ENCODE results near the gene UBL5. TPM values are rescaled to one million over a fixed set of nuclear protein-coding genes. Genes with fewer than 3 reads are reported as not detected.
A peak's percentile ranks its signal among the peaks of the same experiment; 100 is the strongest.

The UBL5 gene
- total RNA-seq, 2 experiments from 2014 or later, result 334 to 346 TPM

DNA sequence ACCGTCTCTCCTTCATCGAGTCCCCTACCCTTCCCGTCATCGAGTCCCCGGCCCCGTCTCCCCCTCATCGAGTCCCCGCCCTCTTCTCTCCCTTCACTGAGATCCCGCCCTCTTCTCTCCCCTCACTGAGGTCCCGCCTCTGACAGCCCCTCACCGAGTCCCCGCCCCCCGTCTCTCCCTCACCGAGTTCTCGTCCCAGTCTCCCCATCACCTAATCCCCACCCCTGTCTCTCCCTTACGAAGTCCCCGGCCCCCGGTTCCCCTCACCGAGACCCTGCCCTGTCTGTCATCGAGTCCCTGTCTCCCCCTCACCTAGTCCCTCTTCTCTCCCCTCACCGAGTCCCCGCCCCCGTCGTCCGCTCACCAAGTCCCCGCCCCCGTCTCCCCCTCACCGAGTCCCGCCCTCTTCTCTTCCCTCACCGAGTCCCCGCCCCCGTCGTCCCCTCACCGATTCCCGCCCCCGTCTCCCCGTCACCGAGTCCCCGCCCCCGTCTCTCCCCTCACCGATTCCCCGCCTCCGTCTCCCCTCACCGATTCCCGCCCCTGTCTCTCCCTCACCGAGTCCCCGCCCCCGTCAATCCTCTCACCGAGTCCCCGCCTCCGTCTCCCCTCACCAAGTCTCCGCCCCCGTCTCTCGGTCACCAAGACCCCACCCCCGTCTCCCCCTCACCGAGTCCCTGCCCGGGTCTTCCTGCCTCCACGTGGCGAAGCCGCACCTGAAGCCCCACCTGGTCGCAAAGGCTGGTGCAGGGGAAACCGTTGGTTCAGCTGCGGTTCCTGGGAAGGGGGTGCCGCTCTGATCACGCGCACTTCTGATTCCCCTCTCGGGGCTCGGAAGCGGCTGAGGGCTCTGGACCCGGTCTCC lies 35.3 kb upstream of the UBL5 start:
- H3K36me3 Mint-ChIP-seq, result no peaks in the 10 kb centered on the region
- H3K4me1 Mint-ChIP-seq (ENCODE audit: low read depth), result peaks cover 18% of the 10 kb centered on the region
- H3K27ac Mint-ChIP-seq, result peak overlapping the region; percentile 87
- H3K9me3 Mint-ChIP-seq, result no peaks in the 10 kb centered on the region
- POLR2A ChIA-PET, result interaction anchor here (2.1 kb wide), 1 partner anchor 27 kb away, joined by 6 read pairs; the partner anchor contains the start of gene FBXL12
- H3K27me3 Mint-ChIP-seq, result no peaks in the 10 kb centered on the region
- H3K4me3 Mint-ChIP-seq, result peak overlapping the region; percentile 80
- CTCF ChIA-PET, result interaction anchor here (1.7 kb wide), 1 partner anchor 167 kb away, joined by 13 read pairs; no protein-coding TSS in a partner anchor
- intact Hi-C loops (cut with micrococcal nuclease), result loop anchor here (1.0 to 10.0 kb wide), 7 partner anchors 7 to 470 kb away; partner anchors contain the start of genes FBXL12, ZNF266, ZNF559 and ZNF561
- peak; percentile 92 for DNase-seq

DNA sequence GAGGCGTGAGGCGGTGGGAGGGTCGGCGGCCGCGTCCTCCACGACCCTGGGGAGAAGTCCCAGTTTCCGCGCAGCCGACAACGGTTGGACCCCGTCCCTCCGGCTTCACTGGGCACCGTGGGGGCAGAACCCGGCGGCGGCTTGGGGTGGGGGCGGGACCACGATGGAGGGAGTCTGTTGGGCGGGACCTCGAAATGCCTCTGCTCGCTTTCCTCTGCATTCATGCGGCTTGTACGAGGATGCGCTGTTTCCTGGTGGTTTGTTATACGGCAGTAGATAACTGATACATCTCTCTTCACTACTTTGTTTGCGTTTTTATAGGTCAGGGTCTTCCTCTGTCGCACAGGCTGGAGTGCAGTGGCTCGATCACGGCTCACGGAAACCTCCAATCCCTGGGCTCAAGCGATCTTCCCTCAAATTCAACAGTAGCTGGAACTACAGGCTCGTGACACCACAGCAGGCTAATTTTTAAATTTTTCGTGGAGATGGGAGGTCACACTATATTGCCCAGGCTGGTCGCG lies 34.6 kb upstream of the UBL5 start:
- intact Hi-C loops (cut with micrococcal nuclease), result loop anchor here (1.0 to 10.0 kb wide), 4 partner anchors 8 to 471 kb away; partner anchors contain the start of genes ZNF266, ZNF559 and ZNF562
- POLR2A ChIA-PET, result interaction anchor here (2.1 kb wide), 1 partner anchor 26 kb away, joined by 6 read pairs; the partner anchor contains the start of gene FBXL12
- peak; percentile 79 for DNase-seq
- Mint-ChIP-seq H3K36me3 (no peaks in the 10 kb centered on the region), H3K27me3 (no peaks in the 10 kb centered on the region), H3K4me3 (peak overlapping the region; percentile 80), H3K4me1 (ENCODE audit: low read depth) (peaks cover 20% of the 10 kb centered on the region), H3K27ac (peak overlapping the region; percentile 64), H3K9me3 (no peaks in the 10 kb centered on the region)
- CTCF ChIA-PET, result interaction anchor here (1.0 to 1.7 kb wide), 3 partner anchors 24 to 167 kb away, joined by 3 to 13 read pairs (median 4); partner anchors contain the start of genes FBXL12 and ZNF846

DNA sequence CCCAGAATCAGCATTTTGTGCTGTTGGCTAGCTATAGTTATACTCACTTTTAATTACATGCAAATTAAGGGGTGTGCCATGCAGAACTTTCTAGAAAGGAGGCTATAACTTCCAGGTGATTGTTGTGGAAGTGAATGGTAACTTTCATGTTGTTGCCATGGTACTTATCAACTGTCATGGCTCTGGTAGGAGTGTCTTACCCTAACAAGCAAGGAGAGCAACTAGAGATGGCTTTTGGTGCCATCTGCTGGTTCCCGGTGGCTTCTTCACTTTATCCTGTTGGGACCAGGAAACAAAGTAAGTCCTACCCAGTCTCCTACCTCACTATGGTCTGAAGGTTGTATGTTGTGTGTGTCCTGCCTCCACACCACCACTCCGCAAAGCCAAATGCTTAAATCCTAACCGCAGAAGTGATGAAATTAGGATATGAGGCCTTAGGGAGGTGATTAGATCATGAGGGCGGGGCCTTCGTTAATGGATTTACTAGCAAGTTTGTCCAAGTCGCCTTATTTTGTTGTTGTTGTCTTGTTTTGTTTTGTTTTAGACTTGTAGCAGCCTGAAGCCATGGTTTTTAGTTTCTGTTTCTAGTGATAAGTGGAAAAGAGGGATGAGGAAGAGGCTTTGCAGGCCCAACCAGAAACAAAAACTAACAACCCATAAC lies 31.5 kb upstream of the UBL5 start:
- POLR2A ChIA-PET, result no interaction called here
- intact Hi-C loops (cut with micrococcal nuclease), result loop anchor here (1.0 to 10.0 kb wide), 5 partner anchors 171 to 659 kb away; partner anchors contain the start of gene ZNF266
- Mint-ChIP-seq H3K4me3 (no peak overlapping the region), H3K9me3 (no peaks in the 10 kb centered on the region), H3K36me3 (no peaks in the 10 kb centered on the region), H3K27ac (peak overlapping the region; percentile 64), H3K27me3 (no peaks in the 10 kb centered on the region), H3K4me1 (ENCODE audit: low read depth) (peaks cover 19% of the 10 kb centered on the region)
- DNase-seq, result peak; percentile 92
- CTCF ChIA-PET, result interaction anchor here (0.6 to 1.6 kb wide), 14 partner anchors 10 to 661 kb away, joined by 3 to 26 read pairs (median 4); partner anchors contain the start of genes PIN1, ZNF121, ZNF561 and ZNF846

DNA sequence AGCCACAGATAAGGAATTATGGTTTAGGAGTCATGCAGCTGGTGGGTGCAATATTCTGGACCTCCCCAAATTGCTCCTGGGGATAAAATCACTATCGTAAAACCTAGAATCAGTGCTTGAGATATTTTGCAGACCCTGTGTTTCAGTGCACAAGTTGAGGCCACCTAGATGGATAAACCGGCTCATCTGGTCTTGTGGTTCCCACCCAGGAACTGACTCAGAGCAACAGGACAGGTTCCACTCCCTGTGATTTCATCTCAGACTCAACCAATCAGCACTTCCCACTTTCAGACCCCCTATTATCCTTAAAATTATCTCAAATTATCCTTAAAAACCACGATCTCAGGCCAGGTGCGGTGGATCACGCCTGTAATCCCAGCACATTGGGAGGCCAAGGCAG lies 29.8 kb upstream of the UBL5 start:
- Mint-ChIP-seq H3K4me1 (ENCODE audit: low read depth) (peaks cover 15% of the 10 kb centered on the region), H3K4me3 (no peak overlapping the region), H3K9me3 (no peaks in the 10 kb centered on the region), H3K36me3 (no peaks in the 10 kb centered on the region), H3K27me3 (no peaks in the 10 kb centered on the region), H3K27ac (no peak overlapping the region)
- CTCF ChIA-PET, result interaction anchor here (0.7 to 1.4 kb wide), 4 partner anchors 151 to 593 kb away, joined by 3 to 10 read pairs (median 3); no protein-coding TSS in a partner anchor
- POLR2A ChIA-PET, result no interaction called here
- no peak for DNase-seq
- intact Hi-C loops (cut with micrococcal nuclease), result loop anchor here (2.0 to 10.0 kb wide), 3 partner anchors 363 to 661 kb away; partner anchors contain the start of gene ZNF266

DNA sequence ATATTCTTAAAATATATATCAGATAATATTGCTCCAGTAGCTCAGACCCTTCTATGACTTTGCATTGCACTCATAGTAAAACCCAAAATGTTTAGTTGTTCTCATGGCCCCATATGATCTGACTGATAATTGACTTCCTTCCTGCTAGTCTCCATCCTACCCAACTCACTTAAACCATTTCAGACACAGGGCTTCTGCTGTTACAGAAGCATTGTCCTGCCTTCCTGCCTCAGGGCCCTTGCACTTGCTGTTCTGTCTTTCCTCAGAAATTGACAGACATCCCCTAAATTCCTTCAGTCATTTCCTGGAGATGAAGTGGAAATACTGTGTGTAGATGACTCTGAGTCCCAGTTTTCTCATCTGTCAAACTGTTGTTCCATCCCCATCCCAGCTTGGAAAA lies 28.6 kb upstream of the UBL5 start:
- Mint-ChIP-seq H3K27ac (no peak overlapping the region), H3K27me3 (no peaks in the 10 kb centered on the region), H3K4me1 (ENCODE audit: low read depth) (peaks cover 12% of the 10 kb centered on the region), H3K4me3 (no peak overlapping the region), H3K9me3 (no peaks in the 10 kb centered on the region), H3K36me3 (no peaks in the 10 kb centered on the region)
- DNase-seq, result no peak
- intact Hi-C loops (cut with micrococcal nuclease), result loop anchor here (10.0 kb wide), 1 partner anchor 364 kb away; the partner anchor contains the start of gene ZNF266
- CTCF ChIA-PET, result interaction anchor here (1.4 kb wide), 1 partner anchor 594 kb away, joined by 3 read pairs; no protein-coding TSS in a partner anchor
- POLR2A ChIA-PET, result no interaction called here

DNA sequence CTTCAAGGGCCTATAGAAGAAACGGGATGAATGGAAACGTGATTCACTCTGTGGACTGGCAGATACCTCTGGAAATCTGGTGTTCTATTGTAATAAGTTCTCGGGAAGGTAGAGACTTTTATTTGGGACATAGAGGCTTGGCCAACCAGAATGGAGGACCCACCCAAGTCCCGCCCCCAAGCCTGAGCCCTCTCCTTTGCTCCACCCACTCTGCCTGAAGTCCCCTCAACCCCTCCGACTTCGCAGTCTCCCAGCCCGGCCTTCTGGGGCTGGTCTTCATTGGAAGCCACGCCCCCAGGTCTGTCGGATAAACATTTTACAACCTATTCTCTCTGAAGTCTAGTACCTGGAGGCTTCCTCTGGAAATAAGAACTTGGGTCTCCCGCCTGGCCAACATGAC lies 25.7 kb upstream of the UBL5 start:
- intact Hi-C loops (cut with micrococcal nuclease), result no loop called here
- Mint-ChIP-seq H3K27me3 (no peaks in the 10 kb centered on the region), H3K36me3 (no peaks in the 10 kb centered on the region), H3K4me1 (ENCODE audit: low read depth) (peaks cover 6% of the 10 kb centered on the region), H3K27ac (no peak overlapping the region), H3K4me3 (no peak overlapping the region), H3K9me3 (no peaks in the 10 kb centered on the region)
- DNase-seq, result no peak
- POLR2A ChIA-PET, result no interaction called here
- CTCF ChIA-PET, result no interaction called here

DNA sequence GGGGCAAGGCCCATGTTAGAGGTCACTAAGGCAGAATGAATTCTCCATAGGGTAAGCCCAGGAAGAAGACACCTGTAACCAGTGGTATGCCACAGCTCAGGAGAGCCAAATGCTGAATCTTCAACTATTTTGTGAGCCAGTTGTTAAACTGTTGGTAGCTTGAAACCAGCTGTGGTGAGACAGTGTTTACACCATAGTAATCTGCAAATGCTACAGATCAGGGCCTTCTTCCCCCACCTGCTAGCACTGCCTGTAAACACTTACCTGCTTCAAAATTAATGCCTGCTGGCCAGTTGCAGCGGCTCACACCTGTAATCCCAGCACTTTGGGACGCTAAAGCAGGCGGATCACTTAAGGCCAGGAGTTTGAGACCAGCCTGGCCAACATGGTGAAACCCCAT lies 20.9 kb upstream of the UBL5 start:
- Mint-ChIP-seq H3K27me3 (no peaks in the 10 kb centered on the region), H3K4me1 (ENCODE audit: low read depth) (peaks cover 16% of the 10 kb centered on the region), H3K9me3 (no peaks in the 10 kb centered on the region), H3K36me3 (peaks cover 13% of the 10 kb centered on the region), H3K27ac (no peak overlapping the region), H3K4me3 (no peak overlapping the region)
- intact Hi-C loops (cut with micrococcal nuclease), result no loop called here
- POLR2A ChIA-PET, result no interaction called here
- CTCF ChIA-PET, result interaction anchor here (0.8 kb wide), 1 partner anchor 11 kb away, joined by 3 read pairs; no protein-coding TSS in a partner anchor
- DNase-seq, result no peak

GRCh38 chr19:9808855-9809824 lies 18.6 kb upstream of the UBL5 start:
- ChIA-PET POLR2A (no interaction called here), CTCF (interaction anchor here (1.0 kb wide), 1 partner anchor 9 kb away, joined by 3 read pairs; no protein-coding TSS in a partner anchor)
- no peak for DNase-seq
- intact Hi-C loops (cut with micrococcal nuclease), result no loop called here
- no peaks in the 10 kb centered on the region for H3K27me3 Mint-ChIP-seq
- no peak overlapping the region for H3K4me3 Mint-ChIP-seq
- H3K36me3 Mint-ChIP-seq, result peaks cover 17% of the 10 kb centered on the region
- H3K4me1 Mint-ChIP-seq (ENCODE audit: low read depth), result peaks cover 18% of the 10 kb centered on the region
- peak overlapping the region; percentile 48 for H3K27ac Mint-ChIP-seq
- H3K9me3 Mint-ChIP-seq, result no peaks in the 10 kb centered on the region

DNA sequence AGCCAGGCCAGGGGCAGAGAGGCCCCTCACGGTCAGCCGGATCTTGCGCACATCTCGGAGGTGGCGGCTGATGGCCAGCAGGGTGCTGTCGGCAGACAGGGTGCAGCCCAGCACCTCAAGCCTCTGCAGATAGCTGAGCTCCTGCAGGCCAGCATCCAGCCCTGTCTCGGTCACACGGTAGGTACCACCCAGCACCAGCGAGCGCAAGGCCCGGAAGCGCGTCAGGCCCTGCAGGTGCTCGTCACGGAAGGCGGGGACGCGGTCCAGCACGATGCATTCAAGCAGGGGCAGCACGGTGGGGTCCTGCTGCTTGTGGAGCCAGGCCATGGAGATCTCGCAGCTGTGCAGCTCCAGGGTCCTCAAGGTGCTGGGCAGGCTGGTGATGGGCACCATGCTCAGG lies 16.6 kb upstream of the UBL5 start:
- H3K9me3 Mint-ChIP-seq, result peaks cover 8% of the 10 kb centered on the region
- ChIA-PET CTCF (no interaction called here), POLR2A (no interaction called here)
- H3K36me3 Mint-ChIP-seq, result peaks cover 28% of the 10 kb centered on the region
- H3K27ac Mint-ChIP-seq, result no peak overlapping the region
- peaks cover 21% of the 10 kb centered on the region for H3K4me1 Mint-ChIP-seq (ENCODE audit: low read depth)
- H3K4me3 Mint-ChIP-seq, result no peak overlapping the region
- no peaks in the 10 kb centered on the region for H3K27me3 Mint-ChIP-seq
- intact Hi-C loops (cut with micrococcal nuclease), result no loop called here
- DNase-seq, result no peak

DNA sequence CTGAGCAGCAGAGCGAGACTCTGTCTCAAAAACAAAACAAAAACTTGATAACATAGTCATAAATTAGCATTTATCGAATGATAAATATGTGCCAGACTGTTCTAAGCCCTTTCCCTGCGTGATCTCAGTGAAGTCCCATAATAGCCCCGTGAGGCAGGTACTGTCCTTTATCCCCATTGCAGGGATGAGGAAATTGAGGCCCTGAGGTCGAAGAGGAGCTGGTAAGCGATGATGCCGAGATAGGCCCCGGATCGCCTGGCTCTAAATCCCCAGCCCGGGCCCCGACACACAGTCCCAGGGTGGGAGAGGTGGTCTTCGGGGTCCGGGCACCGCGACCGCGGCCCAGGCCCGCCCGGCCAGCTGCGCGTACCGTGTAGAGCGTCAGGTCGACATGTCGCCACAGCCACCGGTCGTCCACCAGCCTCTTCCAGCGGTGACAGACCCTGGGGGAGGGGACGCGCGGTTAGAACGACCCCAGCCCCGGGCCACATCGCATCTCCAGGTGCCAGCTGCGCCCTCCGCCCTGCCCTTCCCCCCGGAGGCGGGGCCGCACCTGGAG lies 9.5 kb upstream of the UBL5 start:
- ChIA-PET POLR2A (interaction anchor here (1.0 kb wide), 1 partner anchor 9 kb away, joined by 8 read pairs; the partner anchor contains the start of gene UBL5), CTCF (interaction anchor here (0.7 to 1.0 kb wide), 2 partner anchors 9 to 24 kb away, joined by 3 read pairs; no protein-coding TSS in a partner anchor)
- H3K27ac Mint-ChIP-seq, result peak overlapping the region; percentile 91
- peaks cover 11% of the 10 kb centered on the region for H3K9me3 Mint-ChIP-seq
- H3K36me3 Mint-ChIP-seq, result peaks cover 25% of the 10 kb centered on the region
- no peak for DNase-seq
- peaks cover 30% of the 10 kb centered on the region for H3K4me1 Mint-ChIP-seq (ENCODE audit: low read depth)
- intact Hi-C loops (cut with micrococcal nuclease), result loop anchor here (2.0 kb wide), 1 partner anchor 49 kb away; the partner anchor contains the start of gene ZNF846
- H3K4me3 Mint-ChIP-seq, result peak overlapping the region; percentile 88
- H3K27me3 Mint-ChIP-seq, result no peaks in the 10 kb centered on the region
